CD4-positive, CD25-positive, alpha-beta regulatory T cell (primary cell): ENCODE results near the gene WRNIP1. TPM values are rescaled to one million over a fixed set of nuclear protein-coding genes. Genes with fewer than 3 reads are reported as not detected.

Source experiments
- ATAC-seq, 2 donors: fragments of 150-1000 bp; cut with Tn5 transposase; one replicate each; pipeline ENCODE4 v1.10.0; 2021; ENCODE audit warnings: low read depth in 2 of 2, moderate number of reproducible peaks in 2 of 2, moderate library complexity in 1 of 2
- DNase-seq, 3 donors: peaks; one replicate each; pipeline versions ENCODE4 v3.0.0 to v3.0.0-alpha.2; 2012 to 2022; ENCODE audit warnings: mixed read lengths in 1 of 3
- H3K27ac ChIP-seq: one replicate; pipeline ENCODE4 v1.7.0; 2013; ENCODE audit warnings: mild to moderate bottlenecking, low read length; ENCODE audit not compliant: insufficient read depth, poor library complexity, severe bottlenecking
- H3K27me3 ChIP-seq: one replicate; pipeline ENCODE4 v1.7.0; 2013; ENCODE audit warnings: low read length; ENCODE audit not compliant: control insufficient read depth, insufficient read depth
- H3K36me3 ChIP-seq: one replicate; pipeline ENCODE4 v1.7.0; 2013; ENCODE audit warnings: mild to moderate bottlenecking, low read length, moderate library complexity; ENCODE audit not compliant: control insufficient read depth, insufficient read depth
- H3K4me1 ChIP-seq: 2 replicates; pipeline ENCODE4 v1.7.0; 2013; ENCODE audit warnings: mild to moderate bottlenecking, low read length; ENCODE audit not compliant: insufficient read depth, control insufficient read depth, poor library complexity, severe bottlenecking
- H3K4me3 ChIP-seq: one replicate; pipeline ENCODE4 v1.7.0; 2013; ENCODE audit warnings: low read depth, mild to moderate bottlenecking, low read length, moderate library complexity
- H3K9me3 ChIP-seq, 2 experiments: 1 replicate in 1 of 2; 2 replicates in 1 of 2; pipeline ENCODE4 v1.7.0; 2013; ENCODE audit warnings: low read length in 2 of 2, mild to moderate bottlenecking in 1 of 2, moderate library complexity in 1 of 2; ENCODE audit not compliant: control insufficient read depth in 2 of 2
- H3K27ac Mint-ChIP-seq, 3 donors: one replicate each; pipeline ENCODE4 v1.8.0; 2020 to 2022; ENCODE audit warnings: mild to moderate bottlenecking in 3 of 3, mixed read lengths in 3 of 3, moderate library complexity in 2 of 3
- H3K27me3 Mint-ChIP-seq: one replicate; pipeline ENCODE4 v1.8.0; 2022; ENCODE audit warnings: mild to moderate bottlenecking, mixed read lengths
- H3K36me3 Mint-ChIP-seq: one replicate; pipeline ENCODE4 v1.8.0; 2020; ENCODE audit warnings: mixed read lengths
- H3K4me1 Mint-ChIP-seq, 4 donors: one replicate each; pipeline ENCODE4 v1.8.0; 2020 to 2022; ENCODE audit warnings: mixed read lengths in 4 of 4, mild to moderate bottlenecking in 1 of 4
- H3K4me3 Mint-ChIP-seq, 4 donors: one replicate each; pipeline ENCODE4 v1.8.0; 2020 to 2022; ENCODE audit warnings: mild to moderate bottlenecking in 4 of 4, mixed read lengths in 4 of 4, moderate library complexity in 3 of 4
- H3K9me3 Mint-ChIP-seq, 7 donors: one replicate each; pipeline ENCODE4 v1.8.0; 2020 to 2022; ENCODE audit warnings: mixed read lengths in 7 of 7, mild to moderate bottlenecking in 3 of 7, moderate library complexity in 2 of 7
- polyA plus RNA-seq, 4 donors: library from polyadenylated mRNA; unstranded; fragments of 300-500 nt; fragmentation: Illumina TruSeq; gene quantifications; one replicate each; pipeline ENCODE4 v1.2.3, GENCODE V29; 2021
- total RNA-seq: library from RNA; stranded (reverse); gene quantifications from one replicate; pipeline ENCODE4 v1.2.3, GENCODE V29; 2022

The WRNIP1 gene
- total and polyA plus RNA-seq, 5 donors from 2014 or later = 29.6 to 36.7 (median 31.5) TPM

- ATAC-seq (no peak), DNase-seq (no peak)
- Mint-ChIP-seq H3K9me3 (no peaks in the 10 kb centered on the region), H3K4me1 (peaks cover 5 to 28% (median 18%) of the 10 kb centered on the region in 4 donors), H3K27me3 (no peaks in the 10 kb centered on the region), H3K4me3 (peak overlapping the region in 1 of 4 donors; percentile 12), H3K36me3 (peaks cover 59% of the 10 kb centered on the region), H3K27ac (peak overlapping the region; percentile 3 to 18 (median 17))
- no peaks in the 10 kb centered on the region for H3K9me3 ChIP-seq
- no peak overlapping the region for H3K4me3 ChIP-seq
- no peak overlapping the region for H3K27ac ChIP-seq
- H3K27me3 ChIP-seq = no peaks in the 10 kb centered on the region
- no peaks in the 10 kb centered on the region for H3K4me1 ChIP-seq
- peaks cover 64% of the 10 kb centered on the region for H3K36me3 ChIP-seq
These were observed 18.2 kb downstream of the WRNIP1 start for GRCh38 chr6:2783188-2783963.

DNA sequence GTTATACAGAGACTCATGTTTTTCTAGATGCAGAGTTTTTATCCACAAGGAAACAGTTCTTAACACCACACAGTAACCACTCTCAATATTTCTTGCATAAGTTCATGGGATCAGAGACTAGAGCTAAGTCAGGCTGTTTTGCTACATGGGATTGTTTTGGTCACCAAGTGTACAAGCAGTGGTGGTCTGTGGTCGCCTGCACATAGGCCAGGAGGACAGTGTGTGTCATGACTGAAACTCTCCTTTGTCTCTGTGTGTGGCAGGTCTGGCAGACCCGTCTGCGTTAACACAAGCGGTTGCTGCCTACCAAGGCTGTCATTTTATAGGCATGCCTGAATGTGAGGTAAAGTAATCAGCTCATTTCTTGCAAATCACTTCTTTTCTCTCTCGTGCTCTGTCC, 18.9 kb downstream of the WRNIP1 start:
- Mint-ChIP-seq H3K4me1 (peaks cover 5 to 23% (median 17%) of the 10 kb centered on the region in 4 donors), H3K4me3 (no peak overlapping the region), H3K9me3 (no peaks in the 10 kb centered on the region), H3K27me3 (no peaks in the 10 kb centered on the region), H3K27ac (peak overlapping the region in 2 of 3 donors; percentile 3 to 17), H3K36me3 (peaks cover 52% of the 10 kb centered on the region)
- Histone ChIP-seq H3K27me3 (no peaks in the 10 kb centered on the region), H3K36me3 (peaks cover 57% of the 10 kb centered on the region), H3K4me3 (no peak overlapping the region), H3K4me1 (no peaks in the 10 kb centered on the region), H3K9me3 (no peaks in the 10 kb centered on the region), H3K27ac (no peak overlapping the region)
- ATAC-seq (no peak), DNase-seq (no peak)

DNA sequence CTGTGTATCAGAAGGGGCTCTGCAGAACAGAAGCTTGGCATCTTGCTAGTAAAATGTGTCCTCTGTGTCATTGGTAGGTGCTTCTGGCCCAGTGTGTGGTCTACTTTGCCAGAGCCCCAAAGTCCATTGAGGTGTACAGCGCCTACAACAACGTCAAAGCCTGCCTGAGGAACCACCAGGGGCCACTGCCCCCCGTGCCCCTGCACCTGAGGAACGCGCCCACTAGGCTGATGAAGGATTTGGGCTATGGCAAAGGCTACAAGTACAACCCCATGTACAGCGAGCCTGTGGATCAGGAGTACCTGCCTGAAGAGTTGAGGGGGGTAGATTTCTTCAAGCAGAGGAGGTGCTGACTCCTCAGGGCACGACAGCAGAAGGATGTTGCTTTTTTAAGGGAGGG, 19.7 kb downstream of the WRNIP1 start:
- Histone ChIP-seq H3K4me1 (no peaks in the 10 kb centered on the region), H3K27me3 (no peaks in the 10 kb centered on the region), H3K27ac (no peak overlapping the region), H3K4me3 (no peak overlapping the region), H3K36me3 (peaks cover 49% of the 10 kb centered on the region), H3K9me3 (no peaks in the 10 kb centered on the region)
- Mint-ChIP-seq H3K27ac (no peak overlapping the region), H3K9me3 (no peaks in the 10 kb centered on the region), H3K36me3 (peaks cover 44% of the 10 kb centered on the region), H3K27me3 (no peaks in the 10 kb centered on the region), H3K4me1 (peaks cover 5 to 23% (median 16%) of the 10 kb centered on the region in 4 donors), H3K4me3 (no peak overlapping the region)
- no peak for DNase-seq
- no peak for ATAC-seq

- Mint-ChIP-seq H3K27me3 (no peaks in the 10 kb centered on the region), H3K27ac (no peak overlapping the region), H3K4me1 (peaks cover 7 to 29% (median 20%) of the 10 kb centered on the region in 4 donors), H3K4me3 (no peak overlapping the region), H3K9me3 (no peaks in the 10 kb centered on the region), H3K36me3 (peaks cover 34% of the 10 kb centered on the region)
- ATAC-seq = no peak
- H3K4me1 ChIP-seq = no peaks in the 10 kb centered on the region
- H3K36me3 ChIP-seq = peaks cover 36% of the 10 kb centered on the region
- no peak overlapping the region for H3K27ac ChIP-seq
- no peaks in the 10 kb centered on the region for H3K9me3 ChIP-seq
- no peaks in the 10 kb centered on the region for H3K27me3 ChIP-seq
- no peak overlapping the region for H3K4me3 ChIP-seq
- no peak for DNase-seq
These were observed 21.1 kb downstream of the WRNIP1 start for GRCh38 chr6:2786269-2786668.

- no peaks in the 10 kb centered on the region for H3K27me3 ChIP-seq
- peak; percentile 23 to 78 (median 50) for DNase-seq
- H3K9me3 ChIP-seq = no peaks in the 10 kb centered on the region
- peak; percentile 62 to 67 for ATAC-seq
- no peak overlapping the region for H3K4me3 ChIP-seq
- peaks cover 4 to 39% (median 27%) of the 10 kb centered on the region in 4 donors for H3K4me1 Mint-ChIP-seq
- no peak overlapping the region for H3K27ac ChIP-seq
- peak overlapping the region in 3 of 4 donors; percentile 13 to 78 (median 35) for H3K4me3 Mint-ChIP-seq
- peak overlapping the region; percentile 36 to 65 (median 56) for H3K27ac Mint-ChIP-seq
- H3K36me3 ChIP-seq = peaks cover 6% of the 10 kb centered on the region
- H3K9me3 Mint-ChIP-seq = no peaks in the 10 kb centered on the region
- H3K4me1 ChIP-seq = peaks cover 17% of the 10 kb centered on the region
- H3K27me3 Mint-ChIP-seq = no peaks in the 10 kb centered on the region
- peaks cover 17% of the 10 kb centered on the region for H3K36me3 Mint-ChIP-seq
These were observed 25.6 kb downstream of the WRNIP1 start for GRCh38 chr6:2790588-2791449.

DNA sequence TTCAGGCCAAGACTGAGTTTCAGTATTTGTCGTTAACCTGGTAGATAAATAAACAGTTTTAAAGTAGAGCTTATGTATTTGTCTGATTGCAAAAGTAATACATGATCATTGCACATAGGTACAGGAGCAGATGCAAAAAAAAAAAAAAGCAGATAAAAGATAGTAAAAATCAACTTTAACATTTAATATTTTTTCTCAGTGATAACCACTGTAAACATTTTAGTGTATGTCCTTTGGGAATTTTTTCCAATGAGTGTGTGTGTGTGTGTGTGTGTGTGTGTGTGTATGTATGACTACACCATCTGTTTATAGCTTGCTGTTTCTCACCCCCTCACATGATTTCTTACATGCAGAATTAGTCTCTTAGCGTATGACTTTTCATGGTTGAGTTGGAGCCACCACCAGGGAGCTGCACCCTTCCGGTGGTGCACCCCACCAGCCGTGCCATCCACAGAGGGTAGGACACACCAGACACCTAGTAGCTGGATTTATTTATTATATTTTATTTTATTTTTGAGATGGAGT, 26.3 kb downstream of the WRNIP1 start:
- H3K27ac ChIP-seq = no peak overlapping the region

GRCh38 chr6:2792330-2793110, 27.3 kb downstream of the WRNIP1 start:
- Histone ChIP-seq H3K27me3 (no peaks in the 10 kb centered on the region), H3K4me1 (peaks cover 17% of the 10 kb centered on the region), H3K9me3 (no peaks in the 10 kb centered on the region), H3K27ac (no peak overlapping the region), H3K4me3 (no peak overlapping the region), H3K36me3 (peaks cover 2% of the 10 kb centered on the region)
- H3K36me3 Mint-ChIP-seq = peaks cover 8% of the 10 kb centered on the region
- no peaks in the 10 kb centered on the region for H3K27me3 Mint-ChIP-seq
- H3K9me3 Mint-ChIP-seq = no peaks in the 10 kb centered on the region
- H3K4me3 Mint-ChIP-seq = no peak overlapping the region
- ATAC-seq (no peak), DNase-seq (no peak)
- H3K4me1 Mint-ChIP-seq = peaks cover 4 to 43% (median 24%) of the 10 kb centered on the region in 4 donors
- peak overlapping the region; percentile 56 to 95 (median 89) for H3K27ac Mint-ChIP-seq

More for the DNA sequence above, 26.3 kb downstream of the WRNIP1 start:
- no peaks in the 10 kb centered on the region for H3K27me3 ChIP-seq
- peak overlapping the region in 2 of 4 donors; percentile 13 to 35 for H3K4me3 Mint-ChIP-seq
- no peaks in the 10 kb centered on the region for H3K27me3 Mint-ChIP-seq
- peak overlapping the region; percentile 36 to 79 (median 65) for H3K27ac Mint-ChIP-seq
- peaks cover 17% of the 10 kb centered on the region for H3K4me1 ChIP-seq
- ATAC-seq (no peak), DNase-seq (no peak)
- H3K36me3 Mint-ChIP-seq = peaks cover 11% of the 10 kb centered on the region
- peaks cover 4 to 39% (median 22%) of the 10 kb centered on the region in 4 donors for H3K4me1 Mint-ChIP-seq
- H3K4me3 ChIP-seq = no peak overlapping the region
- peaks cover 6% of the 10 kb centered on the region for H3K36me3 ChIP-seq
- H3K9me3 ChIP-seq = no peaks in the 10 kb centered on the region
- H3K9me3 Mint-ChIP-seq = no peaks in the 10 kb centered on the region
